ENCODE results near the gene ISOC2.

ISOC2 gene

DNA sequence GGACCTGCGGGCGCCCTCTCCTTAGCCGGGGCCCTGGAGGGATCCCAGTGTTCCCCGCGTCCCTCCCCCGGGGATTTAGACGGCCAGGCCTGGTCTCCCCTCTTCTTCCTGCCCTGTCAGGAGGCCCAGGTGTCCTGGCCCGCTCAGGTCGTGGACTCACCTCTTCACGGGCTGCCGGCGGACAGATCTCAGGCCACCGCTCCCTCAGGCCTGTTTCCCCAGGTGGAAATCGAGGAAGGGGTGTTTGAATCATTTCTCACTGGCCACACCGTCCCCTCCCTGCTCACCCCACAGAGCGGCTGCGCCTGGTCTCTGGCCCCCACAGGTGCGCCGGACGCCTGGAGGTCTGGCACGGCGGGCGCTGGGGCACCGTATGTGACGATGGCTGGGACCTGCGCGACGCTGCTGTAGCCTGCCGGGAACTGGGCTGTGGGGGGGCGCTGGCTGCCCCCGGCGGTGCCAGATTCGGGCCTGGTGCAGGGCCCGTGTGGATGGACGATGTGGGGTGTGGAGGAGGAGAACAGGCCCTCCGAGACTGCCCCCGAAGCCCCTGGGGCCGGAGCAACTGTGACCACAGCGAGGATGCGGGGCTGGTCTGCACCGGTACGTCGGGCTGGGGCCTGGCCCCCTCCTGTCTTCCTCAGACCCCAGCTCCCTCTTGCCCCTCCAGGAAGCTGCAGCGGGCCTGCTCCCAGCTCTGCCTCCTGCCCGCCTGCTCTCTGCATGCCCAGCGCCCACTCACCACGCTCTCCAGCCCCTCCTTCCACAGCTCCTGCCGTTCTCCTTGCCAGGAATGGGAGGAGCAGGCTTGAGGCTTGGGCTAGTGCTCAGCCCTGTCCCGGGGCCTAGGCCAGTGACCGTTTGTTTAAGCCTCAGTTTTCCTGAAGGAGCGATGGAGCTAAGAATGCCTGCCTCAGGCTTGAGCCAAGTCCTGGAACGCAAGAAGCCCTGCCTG is 29.3 kb upstream of the ISOC2 start:
- no peak overlapping the region for H3K4me3 ChIP-seq (ENCODE audit: control insufficient read depth, low read depth, low read length)
- TF ChIP-seq, protein P1, sequence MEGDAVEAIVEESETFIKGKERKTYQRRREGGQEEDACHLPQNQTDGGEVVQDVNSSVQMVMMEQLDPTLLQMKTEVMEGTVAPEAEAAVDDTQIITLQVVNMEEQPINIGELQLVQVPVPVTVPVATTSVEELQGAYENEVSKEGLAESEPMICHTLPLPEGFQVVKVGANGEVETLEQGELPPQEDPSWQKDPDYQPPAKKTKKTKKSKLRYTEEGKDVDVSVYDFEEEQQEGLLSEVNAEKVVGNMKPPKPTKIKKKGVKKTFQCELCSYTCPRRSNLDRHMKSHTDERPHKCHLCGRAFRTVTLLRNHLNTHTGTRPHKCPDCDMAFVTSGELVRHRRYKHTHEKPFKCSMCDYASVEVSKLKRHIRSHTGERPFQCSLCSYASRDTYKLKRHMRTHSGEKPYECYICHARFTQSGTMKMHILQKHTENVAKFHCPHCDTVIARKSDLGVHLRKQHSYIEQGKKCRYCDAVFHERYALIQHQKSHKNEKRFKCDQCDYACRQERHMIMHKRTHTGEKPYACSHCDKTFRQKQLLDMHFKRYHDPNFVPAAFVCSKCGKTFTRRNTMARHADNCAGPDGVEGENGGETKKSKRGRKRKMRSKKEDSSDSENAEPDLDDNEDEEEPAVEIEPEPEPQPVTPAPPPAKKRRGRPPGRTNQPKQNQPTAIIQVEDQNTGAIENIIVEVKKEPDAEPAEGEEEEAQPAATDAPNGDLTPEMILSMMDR (IDR thresholded peaks at IDR 0.05; ENCODE audit: control insufficient read depth, insufficient read depth, low read depth, low read length, missing control alignments), result no peak

DNA sequence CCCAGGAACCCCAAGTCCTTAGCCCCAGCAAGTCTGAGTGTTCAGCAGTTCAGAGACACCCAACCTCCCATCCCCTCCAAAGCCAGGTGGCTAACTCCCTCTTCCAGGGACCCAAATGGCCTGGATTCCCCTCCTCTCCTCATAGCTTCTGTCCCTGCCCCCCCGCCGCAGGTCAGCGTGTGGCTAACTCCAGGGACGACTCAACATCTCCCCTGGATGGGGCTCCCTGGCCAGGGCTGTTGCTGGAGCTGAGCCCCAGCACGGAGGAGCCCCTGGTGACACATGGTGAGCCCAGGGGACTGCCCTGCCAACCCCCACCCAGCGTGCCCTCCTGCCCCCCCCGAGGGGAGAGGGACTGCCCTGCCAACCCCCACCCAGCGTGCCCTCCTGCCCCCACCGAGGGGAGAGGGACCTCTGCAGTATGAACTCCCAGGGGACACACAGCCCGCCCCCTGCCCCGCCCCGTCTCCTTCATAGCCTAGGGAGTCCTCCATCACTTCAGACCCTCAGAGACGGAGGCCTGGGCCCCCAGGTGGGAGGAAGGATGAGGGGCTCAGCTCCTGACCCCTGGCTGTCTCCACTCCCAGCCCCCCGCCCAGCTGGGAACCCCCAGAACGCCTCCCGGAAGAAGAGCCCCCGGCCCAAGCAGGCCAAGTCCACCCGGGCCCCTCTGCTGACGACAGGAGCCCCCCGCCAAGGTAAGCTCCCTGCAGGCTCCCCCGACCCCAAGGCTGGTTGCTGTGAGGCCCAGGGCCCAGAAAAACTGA is 28.5 kb upstream of the ISOC2 start:
- DNase-seq (ENCODE audit: low read depth), result no peak

More for the DNA sequence above, 29.3 kb upstream of the ISOC2 start:
- DNase-seq (ENCODE audit: low read depth), result no peak

GRCh38 chr19:55488986-55489710 is 27.7 kb upstream of the ISOC2 start:
- TF ChIP-seq, protein P1 (IDR thresholded peaks at IDR 0.05; ENCODE audit: control insufficient read depth, insufficient read depth, low read depth, low read length, missing control alignments), result no peak
- peak overlapping the region; percentile 48 for H3K4me3 ChIP-seq (ENCODE audit: control insufficient read depth, low read depth, low read length)
- DNase-seq (ENCODE audit: low read depth), result no peak

More for the DNA sequence above, 28.5 kb upstream of the ISOC2 start:
- H3K4me3 ChIP-seq (ENCODE audit: control insufficient read depth, low read depth, low read length), result peak overlapping the region; percentile 9
- TF ChIP-seq, protein P1 (IDR thresholded peaks at IDR 0.05; ENCODE audit: control insufficient read depth, insufficient read depth, low read depth, low read length, missing control alignments), result no peak

DNA sequence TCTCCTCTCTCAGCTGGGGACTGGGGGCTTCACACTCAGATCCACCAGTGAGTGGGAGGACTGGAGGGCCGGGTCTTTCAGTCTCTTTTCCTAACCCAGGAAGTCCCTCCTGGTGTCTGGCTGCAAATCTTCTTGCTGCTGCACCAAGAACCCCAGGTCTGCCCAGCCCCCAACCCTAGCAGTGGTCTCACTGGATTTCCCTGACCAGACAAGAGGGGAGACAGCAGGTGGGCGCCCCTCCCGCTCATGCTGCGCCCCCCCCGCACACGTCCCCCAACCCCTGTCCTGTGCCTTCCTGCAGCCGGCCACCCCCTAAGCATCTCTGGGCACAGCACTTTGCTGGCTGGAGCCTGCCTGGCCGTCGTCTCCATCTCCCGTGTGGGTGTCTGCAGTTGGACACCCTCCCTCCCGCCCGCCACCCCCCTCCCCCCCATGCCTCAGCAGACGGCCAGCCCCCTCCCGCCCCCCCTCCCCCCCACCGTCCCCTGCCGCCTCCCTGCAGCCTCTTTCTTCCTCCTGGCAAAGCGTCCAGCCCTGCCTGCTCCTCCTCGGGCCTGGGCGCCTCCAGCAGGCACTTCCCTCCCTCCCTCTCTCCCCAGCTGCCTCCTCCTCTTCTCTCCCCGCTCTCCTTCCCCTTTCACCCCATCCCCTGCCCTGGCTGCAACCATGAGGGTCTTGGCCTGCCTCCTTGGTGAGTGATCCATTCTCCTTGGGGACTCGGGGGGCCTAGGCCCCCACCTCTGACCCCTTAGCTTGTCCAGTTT is 26.7 kb upstream of the ISOC2 start, which contains the start of gene SSC5D:
SSC5D (plus strand) TSS at position 513 of the 764 bp plus-strand sequence; CDS start at position 667, 154 bp downstream.
- TF ChIP-seq, protein P1 (IDR thresholded peaks at IDR 0.05; ENCODE audit: control insufficient read depth, insufficient read depth, low read depth, low read length, missing control alignments), result no peak
- no peak for DNase-seq (ENCODE audit: low read depth)
- H3K4me3 ChIP-seq (ENCODE audit: control insufficient read depth, low read depth, low read length), result peak within 1 kb of the TSS; percentile 48

DNA sequence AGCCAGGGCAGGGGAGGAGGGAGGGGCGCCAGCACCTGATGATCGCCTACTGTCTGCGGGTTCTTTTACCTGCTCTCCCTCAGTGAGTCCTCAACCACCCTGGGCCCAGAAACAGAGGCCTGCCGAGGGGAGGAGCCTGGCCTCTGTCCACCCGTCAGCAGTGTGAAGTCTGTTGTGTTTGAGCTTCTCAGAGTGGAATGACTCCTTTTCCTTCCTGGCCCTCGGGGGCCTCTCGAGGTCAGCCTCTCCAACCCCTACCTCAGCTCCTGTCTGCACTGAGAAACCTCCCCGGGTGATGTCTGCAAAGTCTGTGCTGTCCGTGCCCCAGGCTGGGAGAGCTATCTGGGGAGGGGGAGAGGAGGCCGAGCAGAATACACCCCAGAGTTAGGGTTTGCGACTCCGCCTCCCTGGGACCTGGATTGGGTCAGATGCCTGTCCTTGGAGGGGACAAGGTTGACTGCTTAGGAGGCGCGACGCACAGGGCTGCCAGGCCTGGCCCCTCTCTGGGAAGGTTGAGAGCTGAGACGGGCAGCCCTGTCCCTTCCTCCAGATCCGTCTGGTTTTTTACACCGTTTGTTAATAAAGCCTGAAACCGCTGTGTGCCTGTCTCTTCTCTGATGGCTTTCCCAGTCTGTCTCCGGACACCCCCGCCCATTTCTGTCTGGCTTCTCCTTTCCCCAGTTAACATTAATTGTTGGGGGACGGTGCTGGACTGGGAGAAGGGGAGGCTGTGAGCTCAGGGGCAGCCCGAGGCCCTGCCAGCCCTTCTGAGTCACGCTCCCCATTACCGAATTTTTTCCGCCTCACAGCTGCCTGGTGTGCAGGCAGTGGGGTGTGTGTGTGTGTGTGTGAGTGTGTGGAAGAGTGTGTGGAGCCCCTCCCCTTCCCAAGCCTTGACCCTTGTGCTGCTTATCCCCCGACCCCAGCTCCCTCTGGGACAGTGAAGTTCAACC is 25.8 kb upstream of the ISOC2 start:
- TF ChIP-seq, protein P1 (IDR thresholded peaks at IDR 0.05; ENCODE audit: control insufficient read depth, insufficient read depth, low read depth, low read length, missing control alignments), result no peak
- peak overlapping the region; percentile 21 for H3K4me3 ChIP-seq (ENCODE audit: control insufficient read depth, low read depth, low read length)
- DNase-seq (ENCODE audit: low read depth), result peak; percentile 93
